ENCODE measurements around the gene EVI2B.
"Not testable (repeated sequence)": the region's sequence is repeated elsewhere in the genome, so short reads cannot be mapped to it uniquely, and the experiment has no call there.

Gene EVI2B

DNA sequence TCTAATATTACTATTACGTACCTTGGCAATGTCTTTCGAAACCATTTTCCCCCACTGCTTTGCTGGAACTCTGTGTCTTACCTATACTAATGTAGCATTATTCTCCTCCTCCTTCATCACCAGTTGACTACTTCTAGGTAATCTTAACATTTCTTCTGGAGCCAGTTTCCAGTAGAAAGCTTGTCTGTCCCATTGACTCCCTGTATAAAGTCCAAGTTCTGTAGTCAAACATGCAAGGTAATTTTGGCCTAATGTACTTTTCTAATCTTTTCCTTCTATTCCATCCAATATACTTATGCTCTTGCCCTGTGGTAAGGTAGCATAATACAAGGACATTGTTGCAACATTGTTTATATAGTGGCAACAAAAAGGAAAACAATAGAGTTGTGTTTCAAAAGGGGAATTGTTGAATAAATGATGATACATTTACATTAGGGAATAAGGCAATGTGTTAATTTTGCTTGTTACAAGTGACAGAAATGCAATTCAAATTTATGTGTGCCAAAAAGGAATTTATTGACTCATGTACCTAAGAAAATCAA, 44.7 kb downstream of the EVI2B start:
- DNase-seq, result no peak

DNA sequence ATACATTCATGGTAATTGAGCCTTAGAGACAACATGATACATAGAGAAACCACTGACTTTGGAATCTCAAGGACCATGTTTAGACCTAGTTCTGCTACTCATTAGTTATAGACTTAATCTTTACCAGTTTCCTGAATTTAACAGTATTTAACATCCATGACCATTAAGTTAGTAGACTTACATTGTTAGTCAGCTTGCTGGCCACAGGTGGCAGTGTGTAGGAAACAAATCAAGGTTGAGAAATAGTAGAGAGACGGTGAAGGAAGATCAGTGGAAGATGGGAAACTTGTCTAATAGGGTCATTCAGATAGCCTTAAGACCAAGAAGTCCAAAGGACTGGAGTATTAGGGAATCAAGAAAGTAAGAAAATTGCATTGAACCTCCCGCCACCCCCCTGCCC, 47.8 kb downstream of the EVI2B start:
- DNase-seq, result peak; percentile 44

DNA sequence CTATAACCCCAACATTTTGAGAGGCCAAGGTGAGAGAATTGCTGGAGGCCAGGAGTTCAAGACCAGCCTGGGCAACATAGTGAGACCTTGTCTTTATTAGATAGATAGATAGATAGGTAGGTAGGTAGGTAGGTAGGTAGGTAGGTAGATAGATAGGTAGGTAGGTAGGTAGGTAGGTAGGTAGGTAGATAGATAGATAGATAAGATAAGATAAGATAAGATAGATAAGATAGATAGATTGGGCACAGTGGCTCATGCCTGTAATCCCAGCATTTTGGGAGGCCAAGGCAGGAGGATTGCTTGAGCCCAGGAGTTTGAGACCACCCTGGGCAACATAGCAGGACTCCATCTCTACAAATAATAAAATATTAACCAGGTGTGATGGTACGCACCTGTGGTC, 50.9 kb downstream of the EVI2B start:
- not testable (repeated sequence) for DNase-seq

DNA sequence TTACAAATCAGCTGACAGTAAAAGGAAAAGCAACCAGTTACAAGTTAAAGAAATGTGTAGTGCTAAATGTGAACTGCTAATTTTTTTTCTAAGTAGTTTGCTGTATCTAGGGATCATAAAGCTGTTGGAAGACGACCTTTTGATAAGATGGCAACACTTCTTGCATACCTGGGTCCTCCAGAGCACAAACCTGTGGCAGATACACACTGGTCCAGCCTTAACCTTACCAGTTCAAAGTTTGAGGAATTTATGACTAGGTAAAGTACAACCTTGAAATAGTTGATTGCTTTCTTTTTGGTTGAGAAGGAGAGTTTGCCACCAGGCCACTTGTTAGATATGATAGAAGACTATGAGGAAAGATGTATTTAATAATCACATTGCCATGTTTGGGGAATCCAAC, 52.3 kb downstream of the EVI2B start:
- no peak for DNase-seq

DNA sequence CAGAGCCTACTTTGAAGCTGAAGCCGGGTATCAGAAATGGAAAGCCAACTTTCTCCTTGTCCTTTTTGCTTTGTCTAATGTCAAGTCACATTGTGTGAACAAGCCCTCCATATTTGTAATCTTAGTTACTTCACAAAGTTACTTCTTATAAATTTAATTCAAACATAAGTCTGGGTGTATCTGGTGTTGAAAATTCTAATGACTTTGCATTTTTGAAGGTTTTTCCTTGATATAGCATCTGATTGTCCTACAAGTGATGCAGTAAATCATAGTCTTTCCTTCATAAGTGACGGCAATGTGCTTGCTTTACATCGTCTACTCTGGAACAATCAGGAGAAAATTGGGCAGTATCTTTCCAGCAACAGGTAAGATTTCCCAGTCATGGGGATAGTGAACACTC, 53.7 kb downstream of the EVI2B start:
- DNase-seq, result no peak

DNA sequence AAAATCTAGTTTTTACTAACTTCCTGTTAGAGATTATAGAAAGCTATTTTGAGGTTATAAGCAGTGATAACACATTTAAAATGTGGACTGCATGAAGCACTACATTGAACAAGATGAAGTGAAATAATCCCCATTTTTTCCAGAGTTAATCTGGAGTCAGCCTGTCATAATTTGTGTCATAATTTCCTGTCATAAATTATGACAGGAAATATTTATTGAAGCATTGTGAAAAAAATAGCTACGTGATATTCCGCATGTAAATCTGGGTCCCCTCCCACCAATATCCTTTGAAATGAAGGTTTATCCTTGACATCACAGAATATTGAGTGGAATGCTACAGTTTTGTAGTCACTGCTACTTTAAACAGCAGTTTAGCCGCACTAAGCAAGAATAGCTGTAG, 56.9 kb downstream of the EVI2B start:
- no peak for DNase-seq

DNA sequence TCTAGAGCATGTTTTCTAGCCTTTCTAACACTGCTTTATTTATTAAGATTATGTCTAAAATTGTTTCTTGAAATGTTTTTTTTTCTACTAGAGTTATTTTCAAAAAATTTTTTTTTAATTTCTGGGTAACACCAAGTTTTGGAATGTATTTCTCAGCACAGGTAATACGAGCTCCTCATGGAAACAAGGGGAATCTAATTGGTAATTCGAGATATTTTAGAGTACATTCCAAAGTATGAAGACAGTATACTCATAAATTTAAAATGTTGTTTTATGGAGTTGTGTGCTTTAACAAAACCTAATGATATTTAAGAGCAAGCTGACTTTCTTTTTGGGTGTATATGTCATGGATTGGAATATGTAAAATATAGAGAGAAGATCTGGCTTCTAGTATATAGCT, 59.2 kb downstream of the EVI2B start:
- DNase-seq, result no peak

Measured in CD4-positive, alpha-beta T cell treated with Interleukin-6 for 4 hours (primary cell).